ENCODE measurements around the gene ERFE.

ERFE gene

GRCh38 chr2:238125127-238125885, 33.5 kb upstream of the ERFE start:
- no peaks in the 10 kb centered on the region for H3K9me3 ChIP-seq
- H3K27me3 ChIP-seq = peaks cover 17% of the 10 kb centered on the region
- no peak for TF ChIP-seq CTCF (IDR thresholded peaks at IDR 0.05)
- H3K36me3 ChIP-seq = no peaks in the 10 kb centered on the region
- no peaks in the 10 kb centered on the region for H3K4me1 ChIP-seq (ENCODE audit: control insufficient read depth in 1 of 2, insufficient read depth in 1 of 2, low read depth in 1 of 2, low read length in 1 of 2)
- no peak overlapping the region for H3K27ac ChIP-seq
- no peak overlapping the region for H3K4me3 ChIP-seq (ENCODE audit: low read depth in 1 of 2, low read length in 1 of 2)

GRCh38 chr2:238126338-238126737, 32.4 kb upstream of the ERFE start:
- peaks cover 12% of the 10 kb centered on the region for H3K27me3 ChIP-seq
- no peak for TF ChIP-seq CTCF (IDR thresholded peaks at IDR 0.05)
- H3K36me3 ChIP-seq = no peaks in the 10 kb centered on the region
- no peaks in the 10 kb centered on the region for H3K9me3 ChIP-seq
- no peak overlapping the region for H3K4me3 ChIP-seq (ENCODE audit: low read depth in 1 of 2, low read length in 1 of 2)
- no peaks in the 10 kb centered on the region for H3K4me1 ChIP-seq (ENCODE audit: control insufficient read depth in 1 of 2, insufficient read depth in 1 of 2, low read depth in 1 of 2, low read length in 1 of 2)
- no peak overlapping the region for H3K27ac ChIP-seq

GRCh38 chr2:238126775-238127164, 32.0 kb upstream of the ERFE start:
- Histone ChIP-seq H3K27me3 (peaks cover 12% of the 10 kb centered on the region), H3K4me1 (ENCODE audit: control insufficient read depth in 1 of 2, insufficient read depth in 1 of 2, low read depth in 1 of 2, low read length in 1 of 2) (no peaks in the 10 kb centered on the region), H3K27ac (no peak overlapping the region), H3K36me3 (no peaks in the 10 kb centered on the region), H3K9me3 (no peaks in the 10 kb centered on the region), H3K4me3 (ENCODE audit: low read depth in 1 of 2, low read length in 1 of 2) (no peak overlapping the region)
- no peak for TF ChIP-seq CTCF (IDR thresholded peaks at IDR 0.05)

GRCh38 chr2:238127165-238128060, 31.4 kb upstream of the ERFE start:
- Histone ChIP-seq H3K36me3 (no peaks in the 10 kb centered on the region), H3K27me3 (peaks cover 12% of the 10 kb centered on the region), H3K27ac (no peak overlapping the region), H3K4me3 (ENCODE audit: low read depth in 1 of 2, low read length in 1 of 2) (no peak overlapping the region), H3K4me1 (ENCODE audit: control insufficient read depth in 1 of 2, insufficient read depth in 1 of 2, low read depth in 1 of 2, low read length in 1 of 2) (no peaks in the 10 kb centered on the region), H3K9me3 (no peaks in the 10 kb centered on the region)
- no peak for TF ChIP-seq CTCF (IDR thresholded peaks at IDR 0.05)

- Histone ChIP-seq H3K9me3 (no peaks in the 10 kb centered on the region), H3K4me1 (ENCODE audit: control insufficient read depth in 1 of 2, insufficient read depth in 1 of 2, low read depth in 1 of 2, low read length in 1 of 2) (no peaks in the 10 kb centered on the region), H3K27ac (no peak overlapping the region), H3K4me3 (ENCODE audit: low read depth in 1 of 2, low read length in 1 of 2) (no peak overlapping the region), H3K27me3 (peaks cover 12% of the 10 kb centered on the region), H3K36me3 (no peaks in the 10 kb centered on the region)
- no peak for TF ChIP-seq CTCF (IDR thresholded peaks at IDR 0.05)
Measured at GRCh38 chr2:238128061-238128440, 30.7 kb upstream of the ERFE start.

All from neutrophil (primary cell).